Mesendoderm (in vitro differentiated cells): Measurements from ENCODE around the gene EPB41L4B.
"Not testable (repeated sequence)": the region's sequence is repeated elsewhere in the genome, so short reads cannot be mapped to it uniquely, and the experiment has no call there.

ENCODE experiments used
- DNase-seq: peaks from one replicate; pipeline ENCODE4 v3.0.0; 2013
- H2AK5ac ChIP-seq: 2 replicates; pipeline ENCODE4 v1.6.1; 2013; ENCODE audit warnings: low read length, inconsistent platforms
- H2BK120ac ChIP-seq: 2 replicates; pipeline ENCODE4 v1.6.1; 2013; ENCODE audit warnings: low read depth, mild to moderate bottlenecking, low read length, moderate library complexity, mixed read lengths
- H2BK15ac ChIP-seq: replicated peaks from 2 replicates; pipeline ENCODE4 v1.6.1; 2013; ENCODE audit warnings: low read depth, mild to moderate bottlenecking, moderate library complexity
- H2BK5ac ChIP-seq: 2 replicates; pipeline ENCODE4 v1.6.1; 2013; ENCODE audit warnings: low read length, inconsistent platforms
- H3K18ac ChIP-seq: 2 replicates; pipeline ENCODE4 v1.6.1; 2013; ENCODE audit warnings: mild to moderate bottlenecking, low read length, mixed read lengths
- H3K23ac ChIP-seq: one replicate; pipeline ENCODE4 v1.6.1; 2013; ENCODE audit warnings: low read length
- H3K27ac ChIP-seq: 2 replicates; pipeline ENCODE4 v1.5.1; 2013; ENCODE audit warnings: low read depth, mild to moderate bottlenecking, inconsistent platforms, low read length, moderate library complexity
- H3K27me3 ChIP-seq: 2 replicates; pipeline ENCODE4 v1.6.1; 2013; ENCODE audit warnings: low read length, control low read depth, mild to moderate bottlenecking, inconsistent platforms; ENCODE audit not compliant: insufficient read depth, poor library complexity
- H3K36me3 ChIP-seq: 2 replicates; pipeline ENCODE4 v1.6.1; 2013; ENCODE audit warnings: low read length, inconsistent platforms; ENCODE audit not compliant: control insufficient read depth, insufficient read depth
- H3K4ac ChIP-seq: one replicate; pipeline ENCODE4 v1.6.1; 2013; ENCODE audit warnings: low read depth, mild to moderate bottlenecking, low read length, moderate library complexity
- H3K4me1 ChIP-seq: 2 replicates; pipeline ENCODE4 v1.6.1; 2013; ENCODE audit warnings: low read depth, low read length, inconsistent platforms; ENCODE audit not compliant: control insufficient read depth
- H3K4me2 ChIP-seq: 2 replicates; pipeline ENCODE4 v1.6.1; 2013; ENCODE audit warnings: low read length
- H3K4me3 ChIP-seq: 2 replicates; pipeline ENCODE4 v1.5.1; 2013; ENCODE audit warnings: mild to moderate bottlenecking, low read length
- H3K56ac ChIP-seq: one replicate; pipeline ENCODE4 v1.6.1; 2013; ENCODE audit warnings: low read length
- H3K79me1 ChIP-seq: 2 replicates; pipeline ENCODE4 v1.6.1; 2013; ENCODE audit warnings: low read length, inconsistent platforms
- H3K79me2 ChIP-seq: 2 replicates; pipeline ENCODE4 v1.6.1; 2013; ENCODE audit warnings: mild to moderate bottlenecking, low read length; ENCODE audit not compliant: control insufficient read depth, insufficient read depth
- H3K9ac ChIP-seq: 2 replicates; pipeline ENCODE4 v1.6.1; 2013; ENCODE audit warnings: low read length, inconsistent platforms
- H4K5ac ChIP-seq: one replicate; pipeline ENCODE4 v1.6.1; 2013; ENCODE audit warnings: low read length
- H4K8ac ChIP-seq: one replicate; pipeline ENCODE4 v1.6.1; 2013; ENCODE audit warnings: low read depth, mild to moderate bottlenecking, control low read depth, low read length, moderate library complexity
- WGBS: extraction: QIAGEN DNeasy Blood & Tissue Kit; methylation state at CpG from one replicate; pipeline ENCODE4 v1.1.7; 2013; ENCODE audit warnings: low lambda C conversion rate, missing lambda C conversion rate; ENCODE audit not compliant: insufficient coverage; ENCODE audit errors: extremely low coverage; 5-methylcytosine and 5-hydroxymethylcytosine counted together

EPB41L4B gene

DNA sequence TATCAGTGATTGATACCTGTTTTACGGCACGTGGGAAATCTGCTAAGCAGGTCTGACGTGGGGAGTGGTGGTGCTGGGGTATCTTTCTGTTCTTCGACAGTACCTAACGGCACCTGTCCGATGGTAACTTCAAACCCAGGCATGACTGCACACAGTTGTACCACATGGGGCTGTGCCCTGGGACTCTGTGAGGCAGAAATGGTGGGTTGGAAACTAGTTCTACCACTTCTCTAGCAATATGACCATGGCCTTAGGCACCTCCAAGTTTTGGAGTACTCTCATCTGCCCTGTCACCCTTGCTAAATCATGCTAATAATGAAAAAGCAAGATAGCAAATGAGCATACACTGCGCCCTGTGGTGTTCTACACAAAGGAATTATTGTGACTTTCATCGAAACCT, 30.9 kb downstream of the EPB41L4B start:
- no peak overlapping the region for H2BK5ac ChIP-seq
- H3K27me3 ChIP-seq, result no peaks in the 10 kb centered on the region
- H3K79me1 ChIP-seq, result peaks cover 2% of the 10 kb centered on the region
- no peak overlapping the region for H3K23ac ChIP-seq
- no peak overlapping the region for H2BK15ac ChIP-seq
- no peak overlapping the region for H2BK120ac ChIP-seq
- H2AK5ac ChIP-seq, result no peak overlapping the region
- no CpG with 5 or more reads among the region's 8 CpGs for WGBS
- no peak overlapping the region for H3K27ac ChIP-seq
- H3K4me1 ChIP-seq, result no peaks in the 10 kb centered on the region
- H4K8ac ChIP-seq, result no peak overlapping the region
- no peak overlapping the region for H3K4ac ChIP-seq
- H3K18ac ChIP-seq, result no peak overlapping the region
- H4K5ac ChIP-seq, result no peak overlapping the region
- no peak overlapping the region for H3K4me2 ChIP-seq
- H3K79me2 ChIP-seq, result peaks cover 19% of the 10 kb centered on the region
- no peak overlapping the region for H3K9ac ChIP-seq
- H3K4me3 ChIP-seq, result no peak overlapping the region
- H3K36me3 ChIP-seq, result no peaks in the 10 kb centered on the region
- no peak for DNase-seq
- no peak overlapping the region for H3K56ac ChIP-seq

DNA sequence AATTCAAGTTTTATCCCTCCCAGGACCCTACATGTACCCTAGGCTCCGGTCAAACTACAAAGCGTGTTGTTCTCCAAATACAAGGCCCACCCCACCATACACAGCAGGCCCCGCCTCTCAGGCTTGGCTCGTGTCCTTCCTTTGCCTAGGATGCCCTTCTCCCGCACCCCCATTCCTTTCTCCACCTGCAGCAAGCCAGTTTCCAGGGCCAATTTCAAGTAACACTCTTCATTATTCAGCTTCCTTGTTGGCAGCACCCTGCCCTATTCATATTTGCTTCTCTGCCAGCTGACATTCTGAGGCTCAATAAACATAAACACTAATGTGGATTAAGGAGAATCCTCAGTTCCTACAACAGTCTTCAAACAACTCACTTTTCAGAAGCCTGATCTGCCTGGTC, 31.7 kb downstream of the EPB41L4B start:
- no peak overlapping the region for H3K18ac ChIP-seq
- H4K8ac ChIP-seq, result no peak overlapping the region
- H3K79me1 ChIP-seq, result peaks cover 2% of the 10 kb centered on the region
- no peaks in the 10 kb centered on the region for H3K36me3 ChIP-seq
- no peak overlapping the region for H4K5ac ChIP-seq
- no peak overlapping the region for H3K4me2 ChIP-seq
- H3K4ac ChIP-seq, result no peak overlapping the region
- H3K79me2 ChIP-seq, result peaks cover 17% of the 10 kb centered on the region
- DNase-seq, result no peak
- no peak overlapping the region for H3K56ac ChIP-seq
- no peak overlapping the region for H3K9ac ChIP-seq
- H2BK120ac ChIP-seq, result no peak overlapping the region
- H2BK15ac ChIP-seq, result no peak overlapping the region
- H2BK5ac ChIP-seq, result no peak overlapping the region
- no peak overlapping the region for H3K27ac ChIP-seq
- H3K27me3 ChIP-seq, result no peaks in the 10 kb centered on the region
- H2AK5ac ChIP-seq, result no peak overlapping the region
- H3K4me3 ChIP-seq, result no peak overlapping the region
- H3K4me1 ChIP-seq, result no peaks in the 10 kb centered on the region
- no CpG with 5 or more reads among the region's 5 CpGs for WGBS
- no peak overlapping the region for H3K23ac ChIP-seq

DNA sequence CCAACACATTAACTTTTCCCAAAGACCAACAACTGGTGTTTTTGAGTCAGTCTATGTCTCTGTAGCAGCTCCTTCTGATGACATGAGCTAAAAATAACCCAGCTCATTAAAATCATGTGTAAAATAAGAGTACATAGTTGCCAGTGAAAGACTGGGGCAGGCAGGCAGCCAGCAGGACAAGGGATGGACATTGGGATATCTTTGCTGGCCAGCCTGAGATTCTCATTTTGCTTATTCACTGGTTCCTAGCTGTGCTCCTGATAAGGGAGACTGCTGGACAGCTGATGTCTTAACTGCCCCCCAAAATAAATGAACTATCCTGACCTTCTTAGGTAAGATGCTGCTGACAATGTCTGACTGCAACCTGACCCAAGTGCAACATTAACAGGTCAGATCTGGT, 33.9 kb downstream of the EPB41L4B start:
- Histone ChIP-seq H3K9ac (no peak overlapping the region), H3K79me1 (peaks cover 2% of the 10 kb centered on the region), H3K36me3 (no peaks in the 10 kb centered on the region), H3K18ac (no peak overlapping the region), H3K79me2 (peaks cover 11% of the 10 kb centered on the region), H3K27me3 (no peaks in the 10 kb centered on the region), H3K4me1 (no peaks in the 10 kb centered on the region), H3K4me3 (no peak overlapping the region), H2AK5ac (no peak overlapping the region), H3K4ac (no peak overlapping the region), H3K56ac (no peak overlapping the region), H2BK120ac (no peak overlapping the region), H2BK15ac (no peak overlapping the region), H3K27ac (no peak overlapping the region), H2BK5ac (no peak overlapping the region), H3K4me2 (no peak overlapping the region), H4K5ac (no peak overlapping the region), H3K23ac (no peak overlapping the region), H4K8ac (no peak overlapping the region)
- no peak for DNase-seq

DNA sequence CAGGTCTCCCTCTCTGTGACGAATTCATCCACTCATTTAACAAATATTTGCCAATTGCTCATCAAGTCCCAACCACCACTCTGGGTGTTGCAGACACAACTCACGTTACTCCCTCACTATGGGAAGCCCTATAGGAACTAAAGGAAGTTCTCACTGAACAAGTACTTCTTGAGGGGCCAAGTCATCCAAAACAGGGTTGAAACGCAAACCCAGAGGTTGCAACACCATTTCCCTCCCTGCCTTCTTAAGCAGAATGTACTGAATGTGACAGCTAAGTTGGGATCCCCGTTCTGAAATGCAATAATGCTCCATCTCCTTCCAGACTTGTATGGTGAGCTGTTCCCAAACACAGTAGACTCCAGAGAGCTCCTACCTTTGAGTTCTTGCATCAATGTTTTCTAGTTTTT, 34.3 kb downstream of the EPB41L4B start:
- H3K23ac ChIP-seq, result no peak overlapping the region
- H3K18ac ChIP-seq, result no peak overlapping the region
- H3K4me3 ChIP-seq, result no peak overlapping the region
- no peak overlapping the region for H2AK5ac ChIP-seq
- no peak overlapping the region for H2BK120ac ChIP-seq
- no peak overlapping the region for H4K8ac ChIP-seq
- no peak overlapping the region for H4K5ac ChIP-seq
- no peak for DNase-seq
- no peak overlapping the region for H3K4me2 ChIP-seq
- H3K36me3 ChIP-seq, result no peaks in the 10 kb centered on the region
- H3K27me3 ChIP-seq, result no peaks in the 10 kb centered on the region
- H3K4me1 ChIP-seq, result no peaks in the 10 kb centered on the region
- WGBS, result no CpG with 5 or more reads among the region's 4 CpGs
- H3K79me2 ChIP-seq, result peaks cover 9% of the 10 kb centered on the region
- no peak overlapping the region for H3K56ac ChIP-seq
- H2BK15ac ChIP-seq, result no peak overlapping the region
- H3K4ac ChIP-seq, result no peak overlapping the region
- H3K9ac ChIP-seq, result no peak overlapping the region
- no peak overlapping the region for H3K27ac ChIP-seq
- H3K79me1 ChIP-seq, result peaks cover 2% of the 10 kb centered on the region
- no peak overlapping the region for H2BK5ac ChIP-seq

DNA sequence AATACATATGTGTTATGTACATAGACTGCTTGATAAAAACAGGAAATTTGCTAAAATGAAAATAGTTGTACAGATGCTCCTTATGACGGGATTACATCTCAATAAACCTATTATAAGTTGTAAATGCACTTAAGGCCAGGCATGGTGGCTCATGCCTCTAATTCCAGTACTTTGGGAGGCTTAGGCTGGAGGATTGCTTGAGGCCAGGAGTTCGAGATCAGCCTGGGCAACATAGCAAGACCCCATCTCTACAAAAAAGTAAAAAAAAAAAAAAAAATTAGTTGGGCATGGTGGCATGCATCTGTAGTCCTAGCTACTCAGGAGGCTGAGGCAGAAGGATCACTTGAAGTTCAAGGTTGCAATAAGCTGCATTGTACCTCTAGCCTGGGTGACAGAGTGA, 37.2 kb downstream of the EPB41L4B start:
- not testable (repeated sequence) for H3K79me1 ChIP-seq, H3K27me3 ChIP-seq, H3K56ac ChIP-seq, H3K18ac ChIP-seq, H3K4me3 ChIP-seq, H3K79me2 ChIP-seq, H3K9ac ChIP-seq, DNase-seq, H4K5ac ChIP-seq, H3K4ac ChIP-seq, H3K4me1 ChIP-seq, H2BK15ac ChIP-seq, H2BK5ac ChIP-seq, H3K27ac ChIP-seq, H3K23ac ChIP-seq, H4K8ac ChIP-seq, H3K36me3 ChIP-seq, H2BK120ac ChIP-seq, H2AK5ac ChIP-seq, H3K4me2 ChIP-seq
- WGBS, result no CpG with 5 or more reads among the region's 2 CpGs

DNA sequence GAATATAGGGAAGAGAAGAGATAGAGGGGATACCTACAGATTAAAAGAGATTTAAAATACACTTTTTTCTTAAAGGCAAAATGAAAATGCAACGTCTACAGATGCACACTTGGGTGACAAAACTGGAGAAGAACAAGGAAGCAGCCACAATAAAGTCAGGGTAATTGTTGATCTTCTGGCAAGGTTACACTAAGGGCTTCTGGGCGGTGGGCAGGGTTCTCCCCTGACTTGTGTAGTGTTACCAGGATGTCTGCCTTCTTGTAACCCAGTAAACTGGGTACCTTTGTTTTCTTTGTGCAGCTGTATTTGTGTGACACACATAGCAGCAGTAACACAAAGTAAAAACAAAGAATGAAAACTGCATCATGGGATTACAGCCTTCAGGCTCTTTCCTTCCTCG, 37.8 kb downstream of the EPB41L4B start:
- WGBS, result no CpG with 5 or more reads among the region's 3 CpGs
- H3K79me1 ChIP-seq, result peaks cover 2% of the 10 kb centered on the region
- no peak overlapping the region for H3K9ac ChIP-seq
- no peak overlapping the region for H3K4me2 ChIP-seq
- H2AK5ac ChIP-seq, result no peak overlapping the region
- no peaks in the 10 kb centered on the region for H3K4me1 ChIP-seq
- H3K27me3 ChIP-seq, result no peaks in the 10 kb centered on the region
- no peak overlapping the region for H3K56ac ChIP-seq
- H3K18ac ChIP-seq, result no peak overlapping the region
- no peak overlapping the region for H3K4ac ChIP-seq
- no peak overlapping the region for H2BK120ac ChIP-seq
- no peak overlapping the region for H4K8ac ChIP-seq
- H3K4me3 ChIP-seq, result no peak overlapping the region
- H3K23ac ChIP-seq, result no peak overlapping the region
- no peak overlapping the region for H4K5ac ChIP-seq
- no peak overlapping the region for H2BK15ac ChIP-seq
- no peak overlapping the region for H3K27ac ChIP-seq
- no peaks in the 10 kb centered on the region for H3K36me3 ChIP-seq
- H3K79me2 ChIP-seq, result peaks cover 8% of the 10 kb centered on the region
- H2BK5ac ChIP-seq, result no peak overlapping the region
- DNase-seq, result no peak
